ENCODE data around the gene SLC37A1. TPM values are rescaled to one million over a fixed set of nuclear protein-coding genes. Genes with fewer than 3 reads are reported as not detected.

Gene SLC37A1
- total RNA-seq, 1 experiment from 2014 or later, result 37.7 TPM

GRCh38 chr21:42555756-42556438 is 42.2 kb downstream of the SLC37A1 start:
- Histone ChIP-seq H3K4me2 (ENCODE audit: insufficient read depth, insufficient read length, low read length) (no peak overlapping the region), H3K14ac (ENCODE audit: insufficient read depth, low read length) (no peak overlapping the region), H3K56ac (ENCODE audit: insufficient read length, low read depth, low read length) (no peak overlapping the region), H3K27ac (ENCODE audit: insufficient read length, low read depth, low read length) (no peak overlapping the region), H3K23me2 (ENCODE audit: insufficient read length, low read depth, low read length, poor library complexity, severe bottlenecking) (no peaks in the 10 kb centered on the region), H2BK120ac (ENCODE audit: low read depth, low read length, poor library complexity, severe bottlenecking) (no peak overlapping the region), H3K9ac (ENCODE audit: extremely low read depth, insufficient read length, low read length) (no peak overlapping the region), H4K20me1 (ENCODE audit: control insufficient read depth, insufficient read depth, insufficient read length) (no peaks in the 10 kb centered on the region), H2AK5ac (ENCODE audit: insufficient read length, low read length) (no peak overlapping the region), H4K5ac (ENCODE audit: insufficient read length, low read depth, low read length) (no peak overlapping the region), H3K79me1 (ENCODE audit: insufficient read depth, low read depth, low read length, poor library complexity, severe bottlenecking) (no peaks in the 10 kb centered on the region), H3K18ac (ENCODE audit: insufficient read length, low read depth, low read length) (no peak overlapping the region), H2BK15ac (ENCODE audit: low read depth, low read length) (no peak overlapping the region), H4K91ac (ENCODE audit: insufficient read length, low read depth, low read length) (no peak overlapping the region), H2BK5ac (ENCODE audit: insufficient read length, low read length) (no peak overlapping the region), H2BK20ac (ENCODE audit: low read depth, low read length, poor library complexity, severe bottlenecking) (no peak overlapping the region), H2AFZ (ENCODE audit: low read length) (no peak overlapping the region), H3K9me3 (ENCODE audit: control insufficient read depth, low read depth, low read length) (no peaks in the 10 kb centered on the region), H3T11ph (ENCODE audit: low read length) (no peak overlapping the region), H3K79me2 (ENCODE audit: insufficient read depth, low read length) (no peaks in the 10 kb centered on the region), H2BK12ac (ENCODE audit: insufficient read length, low read depth, low read length) (no peak overlapping the region), H3K4me1 (ENCODE audit: insufficient read depth, low read length) (no peaks in the 10 kb centered on the region), H3K23ac (ENCODE audit: insufficient read length, low read depth, low read length) (no peak overlapping the region), H4K8ac (replicated peaks; ENCODE audit: insufficient read length, low read depth, low read length) (no peak overlapping the region), H3K27me3 (ENCODE audit: insufficient read depth, low read length) (no peaks in the 10 kb centered on the region), H3K4ac (ENCODE audit: low read depth, low read length) (no peak overlapping the region)
- no peak for TF ChIP-seq CTCF (conservative IDR thresholded peaks at IDR 0.05)
- Mint-ChIP-seq H3K4me1 (peaks cover 21 to 23% of the 10 kb centered on the region in 2 experiments), H3K27me3 (ENCODE audit: low read depth) (no peaks in the 10 kb centered on the region; the same call in 1 of the 2 replicates), H3K4me3 (no peak overlapping the region), H3K9me3 (peaks cover 10 to 12% of the 10 kb centered on the region in 2 experiments), H3K27ac (peak overlapping the region in 2 of 3 experiments; percentile 77 to 87; a peak in 4 of 7 replicates), H3K36me3 (ENCODE audit: insufficient read depth in 1 of 3, low read depth in 3 of 3) (peaks cover 9 to 63% (median 33%) of the 10 kb centered on the region in 3 experiments)
- no peak for DNase-seq
- WGBS (ENCODE audit: extremely low coverage, insufficient read length, low lambda C conversion rate), result no CpG with 5 or more reads among the region's 28 CpGs
